KBM-7 (cell line): Measurements from ENCODE around the gene ZNF232.
"Not testable (repeated sequence)": the region's sequence is repeated elsewhere in the genome, so short reads cannot be mapped to it uniquely, and the experiment has no call there.

Experiments used
- DNase-seq: peaks from one replicate; pipeline ENCODE4 v3.0.0-alpha.2; 2015
- in situ Hi-C: fragments of 300-500 bp; cut with MboI; formaldehyde crosslinking; loops from 2 replicates; pipeline ENCODE4 v1.14.3; 2020; ENCODE audit warnings: low sequenced_read_pairs, low pct_unique_long_range_greater_than_20kb, mixed read lengths

Gene ZNF232

DNA sequence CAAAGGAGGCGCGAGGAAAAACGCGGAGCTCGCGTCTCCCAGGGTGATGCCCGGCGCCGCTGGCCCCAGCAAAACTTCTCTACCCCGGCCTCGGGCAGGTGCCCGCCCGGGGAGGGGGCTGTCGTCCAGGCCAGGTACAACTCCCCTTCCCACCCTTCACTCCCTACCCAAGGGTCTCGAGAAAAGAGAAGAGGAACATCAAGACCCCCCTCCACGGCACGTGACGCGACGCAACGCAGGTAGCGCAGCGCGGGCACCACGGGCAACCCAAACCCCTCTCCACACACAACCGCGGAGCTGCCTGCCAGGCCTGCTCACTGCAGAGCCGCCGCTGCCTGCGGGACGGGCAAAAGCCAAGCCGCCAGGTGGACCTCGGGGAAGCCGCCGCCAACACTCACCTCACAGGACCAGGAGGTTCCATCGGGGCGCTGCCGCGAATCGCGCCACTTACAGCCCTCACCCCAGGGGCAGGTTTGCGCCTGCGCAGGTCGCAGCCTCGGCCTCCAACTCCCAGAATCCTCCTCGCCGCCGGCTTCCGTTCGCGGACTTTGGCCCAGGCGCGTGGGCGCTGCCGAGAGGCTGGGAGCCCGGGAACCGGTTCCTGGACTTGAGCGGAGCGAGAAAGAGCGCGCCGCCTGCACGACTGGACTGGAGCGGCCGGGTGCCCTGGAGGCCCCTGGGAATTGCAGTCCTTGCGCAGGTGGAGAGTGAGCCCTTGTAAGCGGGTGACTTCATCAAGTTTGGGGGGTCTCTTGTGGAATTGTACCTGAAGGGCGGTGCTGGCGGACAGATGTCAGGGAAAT lies at the start of gene ZNF232:
ZNF232 (minus strand) TSS at position 477 of the 803 bp plus-strand sequence; CDS start at position 421, 56 bp downstream.
- peak; percentile 92 for DNase-seq
- in situ Hi-C loops = no loop called here

DNA sequence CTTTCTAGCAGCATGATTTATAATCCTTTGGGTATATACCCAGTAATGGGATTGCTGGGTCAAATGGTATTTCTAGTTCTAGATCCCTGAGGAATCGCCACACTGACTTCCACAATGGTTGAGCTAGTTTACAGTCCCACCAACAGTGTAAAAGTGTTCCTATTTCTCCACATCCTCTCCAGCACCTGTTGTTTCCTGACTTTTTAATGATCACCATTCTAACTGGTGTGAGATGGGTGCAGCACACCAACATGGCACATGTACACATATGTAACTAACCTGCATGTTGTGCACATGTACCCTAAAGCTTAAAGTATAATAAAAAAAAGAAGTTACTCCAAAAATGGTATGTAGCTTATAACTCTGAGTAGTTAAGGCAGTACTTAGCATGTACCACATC lies 49.0 kb upstream of the ZNF232 start:
- DNase-seq, in situ Hi-C loops: not testable (repeated sequence)

DNA sequence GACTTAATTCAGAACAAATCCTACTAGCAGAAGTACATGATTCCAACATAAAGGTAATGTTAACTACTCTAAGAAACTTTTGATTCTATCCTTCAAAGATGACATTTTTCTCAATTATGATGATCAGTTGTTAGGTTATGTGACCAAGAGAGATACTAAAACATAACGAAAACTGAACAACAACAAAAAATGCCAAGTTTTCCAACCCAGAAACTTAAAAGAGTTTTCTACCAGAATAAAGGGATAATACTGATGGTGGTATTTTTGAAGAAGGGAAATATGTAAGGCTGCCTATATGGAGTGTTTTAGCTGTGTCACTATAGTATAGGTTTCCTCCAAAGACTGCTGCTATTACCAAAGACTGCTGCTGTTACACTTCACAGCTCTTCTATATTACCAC lies 34.4 kb upstream of the ZNF232 start:
- DNase-seq, in situ Hi-C loops: not testable (repeated sequence)

DNA sequence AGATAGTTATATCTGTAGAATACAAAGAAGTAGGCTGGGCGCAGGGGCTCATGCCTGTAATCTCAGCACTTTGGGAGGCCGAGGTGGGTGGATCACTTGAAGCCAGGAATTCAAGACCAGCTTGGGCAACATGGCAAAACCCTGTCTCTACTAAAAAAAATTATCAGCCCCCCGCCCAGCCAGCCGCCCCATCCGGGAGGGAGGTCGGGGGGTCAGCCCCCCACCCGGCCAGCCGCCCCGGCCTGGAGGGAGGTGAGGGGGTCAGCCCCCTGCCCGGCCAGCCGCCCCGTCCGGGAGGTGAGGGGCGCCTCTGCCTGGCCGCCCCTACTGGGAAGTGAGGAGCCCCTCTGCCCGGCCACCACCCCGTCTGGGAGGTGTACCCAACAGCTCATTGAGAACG lies 31.2 kb upstream of the ZNF232 start:
- DNase-seq, in situ Hi-C loops: not testable (repeated sequence)

DNA sequence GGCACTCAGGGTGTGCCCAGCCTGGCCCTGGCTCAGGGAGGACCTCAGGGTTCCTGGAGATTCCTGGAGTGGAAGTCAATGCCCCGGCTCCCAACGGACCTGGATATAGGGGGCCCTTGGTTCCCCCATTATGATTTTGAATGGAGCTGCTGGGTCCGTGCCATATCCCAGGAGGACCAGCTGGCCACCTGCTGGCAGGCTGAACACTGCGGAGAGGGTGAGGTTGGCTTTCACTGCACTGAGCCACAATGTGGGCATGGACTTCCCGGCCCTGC lies 27.7 kb upstream of the ZNF232 start:
- no peak for DNase-seq
- in situ Hi-C loops = no loop called here

DNA sequence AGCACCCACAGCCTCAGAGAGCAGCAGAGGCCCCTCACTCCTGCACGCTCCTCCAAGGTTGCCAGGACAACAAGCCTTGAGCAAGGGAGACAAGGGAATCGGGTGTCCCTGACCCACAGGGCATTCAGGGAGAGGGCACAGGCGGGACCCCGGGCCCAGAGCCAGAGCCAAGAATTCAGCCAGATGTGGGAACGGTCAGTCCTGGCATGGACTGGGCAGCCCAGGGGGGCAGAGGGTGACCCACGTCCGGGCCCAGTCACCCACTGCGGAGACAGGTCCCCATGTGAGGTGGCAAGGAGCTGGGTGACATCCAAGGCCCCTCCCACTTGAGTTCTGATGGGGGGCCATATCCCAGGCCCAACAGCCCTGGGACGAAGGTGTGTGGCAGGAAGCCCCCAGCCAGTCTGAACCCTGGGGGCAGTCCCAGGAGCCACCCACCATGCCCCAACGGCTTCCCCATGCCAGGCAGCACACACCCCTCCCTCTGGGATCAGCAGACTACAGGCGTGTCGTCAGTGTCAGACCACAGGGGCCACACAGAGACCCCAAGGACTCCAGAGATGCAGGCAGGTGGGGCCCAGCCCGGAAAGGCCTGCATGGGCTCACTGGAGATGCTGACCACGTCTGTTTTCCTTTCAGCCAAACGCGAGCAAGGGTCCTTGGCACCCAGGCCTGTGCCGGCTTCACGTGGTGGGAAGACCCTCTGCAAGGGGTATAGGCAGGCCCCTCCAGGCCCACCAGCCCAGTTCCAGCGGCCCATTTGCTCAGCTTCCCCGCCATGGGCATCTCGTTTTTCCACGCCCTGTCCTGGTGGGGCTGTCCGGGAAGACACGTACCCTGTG lies 27.2 kb upstream of the ZNF232 start:
- in situ Hi-C loops = no loop called here

DNA sequence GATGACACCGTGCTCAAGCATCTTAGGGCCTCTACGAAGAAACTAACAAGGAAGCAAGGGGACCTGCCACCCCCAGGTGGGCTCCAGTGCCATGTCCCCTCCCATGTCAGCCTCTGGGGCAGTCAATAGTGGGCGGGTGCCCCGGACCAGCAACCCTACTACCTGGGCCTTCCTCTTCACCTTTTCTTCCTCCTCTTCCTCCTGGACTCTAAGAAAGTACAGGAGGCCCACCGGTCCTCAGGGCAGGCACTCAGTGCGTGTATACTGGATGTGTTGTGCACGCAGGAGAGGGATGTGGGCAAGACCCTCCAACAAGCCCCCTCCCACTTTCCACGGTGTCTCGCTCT lies 26.5 kb upstream of the ZNF232 start:
- in situ Hi-C loops, DNase-seq: not testable (repeated sequence)

More for the DNA sequence above, 27.2 kb upstream of the ZNF232 start:
- DNase-seq = no peak

DNA sequence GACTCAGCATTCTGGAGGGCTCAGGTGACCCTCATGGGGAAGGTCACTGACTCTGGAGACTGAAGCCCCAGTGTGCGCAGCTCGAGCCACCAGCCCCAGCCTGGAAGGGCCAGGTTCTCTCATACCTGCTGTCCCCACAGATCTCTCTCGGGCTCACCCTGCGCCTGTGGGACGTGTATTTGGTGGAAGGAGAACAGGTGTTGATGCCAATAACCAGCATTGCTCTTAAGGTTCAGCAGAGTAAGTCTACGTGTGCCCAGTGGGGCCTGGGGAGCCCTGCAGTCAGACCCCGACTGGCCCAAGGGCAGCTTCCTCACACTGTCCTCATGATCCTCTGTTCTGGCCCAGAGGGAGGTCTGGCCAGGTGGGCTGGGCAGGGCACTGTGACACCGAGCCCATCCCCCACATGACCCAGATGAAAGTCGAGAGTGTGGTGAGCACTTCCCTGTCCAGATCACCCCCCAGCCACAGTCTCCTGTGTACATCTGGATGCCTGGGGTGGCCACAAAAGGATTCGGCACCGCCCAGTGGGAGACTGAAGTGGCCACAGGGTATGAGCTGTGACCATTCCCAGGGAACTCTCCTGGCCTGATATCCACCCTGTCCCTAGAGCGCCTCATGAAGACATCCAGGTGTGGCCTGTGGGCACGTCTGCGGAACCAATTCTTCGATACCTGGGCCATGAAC lies 26.0 kb upstream of the ZNF232 start:
- in situ Hi-C loops, DNase-seq: not testable (repeated sequence)

DNA sequence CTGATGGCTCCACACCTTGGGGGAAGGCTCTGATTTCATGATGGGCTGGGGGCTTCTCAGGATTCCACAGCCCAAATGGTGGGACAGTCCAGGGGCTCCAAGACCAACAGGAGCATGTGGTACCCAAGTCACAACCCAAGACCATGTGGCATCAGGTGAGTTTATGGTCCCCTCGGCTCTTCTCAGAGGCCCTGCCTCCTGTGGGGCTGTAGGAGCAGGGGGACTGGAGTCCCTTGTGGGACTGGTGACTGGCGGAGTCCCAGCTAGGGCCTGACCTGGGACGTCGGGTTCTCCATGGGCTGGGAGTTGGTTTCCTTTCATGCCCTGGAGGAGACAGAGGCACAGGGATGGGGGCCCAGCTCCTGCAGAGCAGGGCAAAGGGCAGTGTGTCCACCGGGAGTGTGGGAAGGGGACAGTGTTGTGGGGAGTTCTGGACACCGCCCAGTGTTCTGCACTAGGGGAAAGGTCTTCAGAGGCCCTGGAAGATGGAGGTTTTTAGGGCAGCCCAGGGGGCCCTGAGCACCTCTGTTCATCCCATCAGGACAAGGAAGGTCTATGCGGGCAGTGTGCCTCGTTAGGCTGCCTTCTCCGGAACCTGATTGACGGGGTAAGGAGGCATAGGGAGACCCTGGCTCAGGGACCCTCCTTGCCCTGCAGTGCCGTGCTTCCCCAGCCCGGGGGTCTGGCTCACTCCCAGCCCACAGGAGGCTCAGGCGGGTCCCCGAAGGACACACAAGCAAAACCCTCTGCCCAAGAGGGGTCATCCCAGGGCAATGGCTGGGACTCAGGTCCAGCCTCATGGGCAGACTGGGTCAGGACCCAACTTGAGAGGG lies 25.1 kb upstream of the ZNF232 start:
- DNase-seq, in situ Hi-C loops: not testable (repeated sequence)

DNA sequence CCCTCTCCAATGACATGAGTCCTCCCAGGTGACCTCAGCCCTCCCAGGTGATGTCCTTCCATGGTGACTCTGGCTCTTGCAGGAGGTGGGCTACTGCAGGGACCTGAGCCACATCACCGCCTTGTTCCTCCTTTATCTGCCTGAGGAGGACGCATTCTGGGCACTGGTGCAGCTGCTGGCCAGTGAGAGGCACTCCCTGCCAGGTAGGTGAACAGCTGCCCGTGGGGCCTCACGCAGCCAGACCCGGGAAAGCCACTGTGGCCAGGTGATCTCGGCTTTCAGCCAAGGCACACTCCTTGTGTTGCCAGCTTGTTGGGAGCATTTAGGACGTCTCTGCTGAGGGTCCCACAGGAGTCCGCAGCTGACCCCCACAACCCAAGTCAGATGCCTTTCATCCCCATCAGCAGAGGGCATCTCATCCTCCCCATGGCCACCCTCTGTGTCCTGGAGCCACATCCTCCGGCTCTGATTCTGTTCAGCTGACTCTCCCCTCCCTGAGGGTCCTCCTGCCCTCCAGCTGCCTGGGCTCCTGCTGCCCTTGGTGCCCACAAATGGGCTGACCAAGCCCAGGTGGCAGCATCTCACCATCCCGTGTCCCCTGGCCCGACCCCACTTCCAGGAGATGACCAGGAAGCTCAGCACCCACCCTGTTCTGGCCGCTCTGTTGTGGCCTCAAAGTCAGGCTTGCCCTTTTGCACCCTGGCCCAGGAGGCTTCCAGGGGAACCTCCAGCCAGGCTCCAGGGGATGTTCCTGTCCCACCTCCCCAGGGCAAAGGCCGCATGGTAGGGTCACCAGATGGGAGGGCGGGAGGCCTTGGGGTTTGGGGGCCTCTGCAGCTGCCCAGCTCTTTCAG lies 24.3 kb upstream of the ZNF232 start:
- in situ Hi-C loops = no loop called here
- DNase-seq = no peak

DNA sequence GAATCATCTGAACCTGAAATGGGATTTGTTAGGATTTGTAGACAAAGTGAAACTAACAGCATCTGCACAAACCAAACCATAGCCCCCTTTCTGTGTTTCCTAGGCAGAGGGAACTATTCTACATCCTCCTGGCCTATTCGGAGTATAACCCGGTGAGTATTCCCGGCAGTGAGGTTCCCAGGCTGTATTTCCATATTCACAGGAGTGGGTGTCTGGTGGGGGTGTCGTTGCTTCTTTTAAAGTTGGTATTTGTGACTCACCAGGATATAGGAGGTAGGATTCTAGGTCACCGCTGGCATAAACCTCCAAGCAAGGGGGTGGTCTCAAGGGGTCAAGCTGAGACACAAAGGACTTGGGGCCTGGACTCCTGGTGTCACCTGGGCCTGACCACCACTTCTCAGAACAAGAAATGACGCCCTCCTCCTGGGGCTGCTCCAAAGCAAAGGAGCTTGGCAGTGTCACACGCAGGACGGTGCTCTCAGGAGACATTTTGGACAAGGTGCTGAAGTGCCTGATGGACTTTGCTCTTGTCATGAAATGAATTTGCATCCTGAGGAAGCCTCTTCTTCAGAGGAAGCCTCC lies 23.5 kb upstream of the ZNF232 start:
- in situ Hi-C loops = not testable (repeated sequence)

DNA sequence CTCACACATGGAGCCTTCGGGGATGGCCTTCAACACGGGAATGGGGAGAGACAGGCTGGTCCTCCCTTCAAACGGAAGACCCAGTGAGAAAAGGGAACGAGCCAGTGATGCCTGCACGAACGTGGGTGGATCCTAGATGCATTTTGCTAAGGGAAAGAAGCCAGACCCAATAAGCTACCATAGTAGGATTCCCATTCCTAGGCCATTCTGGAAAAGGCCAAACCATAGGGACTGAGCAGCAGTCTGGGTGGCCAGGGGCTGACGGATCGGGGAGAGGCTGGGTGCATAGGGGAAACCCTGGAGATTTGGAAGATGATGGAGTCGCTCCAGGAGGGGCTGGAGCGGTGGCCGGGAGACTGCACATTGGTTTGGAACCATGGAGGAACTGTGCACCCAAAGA lies 22.9 kb upstream of the ZNF232 start:
- DNase-seq, in situ Hi-C loops: not testable (repeated sequence)

More for the DNA sequence above, 23.5 kb upstream of the ZNF232 start:
- not testable (repeated sequence) for DNase-seq

DNA sequence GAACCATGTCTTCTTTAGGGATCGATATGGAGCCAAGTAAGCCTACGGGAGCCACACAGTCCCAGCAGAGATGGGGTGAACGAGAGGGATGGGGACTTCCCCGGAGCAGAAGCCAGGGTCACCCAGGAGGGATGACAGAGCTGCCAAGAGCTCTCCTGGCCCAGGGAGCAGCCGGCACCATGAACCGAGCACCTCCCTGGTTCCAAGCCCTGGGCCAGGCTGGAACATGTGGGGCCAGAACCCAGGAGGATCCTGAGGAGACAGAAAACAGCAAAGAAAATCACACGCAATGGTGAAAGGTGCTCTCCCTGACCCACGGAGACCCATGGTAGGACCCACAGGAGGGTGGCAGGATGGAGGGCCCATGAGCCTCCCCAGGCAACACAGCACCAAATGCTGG lies 22.3 kb upstream of the ZNF232 start:
- in situ Hi-C loops, DNase-seq: not testable (repeated sequence)

DNA sequence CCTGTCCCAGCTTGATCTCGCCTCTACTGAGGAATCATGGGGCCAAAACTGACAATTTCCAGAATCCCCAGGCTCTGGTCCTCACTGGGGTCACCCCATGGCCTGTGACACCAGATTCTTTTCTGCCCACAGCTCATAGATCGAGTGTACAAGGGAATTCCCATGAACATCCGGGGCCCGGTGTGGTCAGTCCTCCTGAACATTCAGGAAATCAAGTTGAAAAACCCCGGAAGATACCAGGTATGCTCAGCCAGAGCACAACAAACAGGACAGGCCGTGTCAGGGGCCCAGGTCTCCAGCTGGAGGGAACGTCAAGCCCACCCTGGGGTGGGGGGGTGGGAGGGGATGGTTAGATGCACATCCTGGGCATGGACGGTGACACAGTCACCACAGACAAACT lies 21.6 kb upstream of the ZNF232 start:
- no peak for DNase-seq
- in situ Hi-C loops = no loop called here

DNA sequence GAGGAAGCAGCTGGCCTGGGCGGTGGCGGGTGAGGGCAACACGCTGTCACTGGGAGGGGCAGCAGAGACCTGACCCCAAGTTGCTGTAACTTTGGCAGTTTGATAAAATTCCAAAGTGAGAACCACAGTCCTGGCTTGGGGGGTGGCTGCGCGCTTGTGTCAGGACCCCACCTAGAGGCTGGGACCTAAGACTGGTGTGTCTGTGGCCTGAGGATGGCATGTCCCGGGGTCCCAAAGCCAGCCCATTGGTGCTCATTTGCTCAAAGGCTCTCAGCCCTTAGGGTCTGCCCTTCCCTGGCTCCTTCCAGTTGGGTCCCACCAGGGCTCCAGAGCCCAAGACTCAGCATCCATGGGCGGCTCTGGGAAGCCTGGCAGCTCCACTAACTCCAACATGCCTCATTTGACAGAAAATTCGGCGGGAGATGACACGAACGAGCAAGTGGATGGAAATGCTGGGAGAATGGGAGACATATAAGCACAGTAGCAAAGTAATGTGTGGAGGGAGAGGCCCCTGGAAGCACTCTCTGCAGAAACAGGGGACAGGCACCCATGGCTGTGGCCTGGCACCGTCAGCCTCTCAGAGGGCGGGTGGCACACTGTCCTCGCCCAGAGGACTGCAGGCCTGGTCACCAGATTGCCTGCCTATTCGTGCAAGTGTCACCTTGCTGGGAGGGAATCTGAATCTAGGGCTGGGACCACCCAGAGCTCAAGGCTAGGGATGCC lies 21.0 kb upstream of the ZNF232 start:
- in situ Hi-C loops, DNase-seq: not testable (repeated sequence)

DNA sequence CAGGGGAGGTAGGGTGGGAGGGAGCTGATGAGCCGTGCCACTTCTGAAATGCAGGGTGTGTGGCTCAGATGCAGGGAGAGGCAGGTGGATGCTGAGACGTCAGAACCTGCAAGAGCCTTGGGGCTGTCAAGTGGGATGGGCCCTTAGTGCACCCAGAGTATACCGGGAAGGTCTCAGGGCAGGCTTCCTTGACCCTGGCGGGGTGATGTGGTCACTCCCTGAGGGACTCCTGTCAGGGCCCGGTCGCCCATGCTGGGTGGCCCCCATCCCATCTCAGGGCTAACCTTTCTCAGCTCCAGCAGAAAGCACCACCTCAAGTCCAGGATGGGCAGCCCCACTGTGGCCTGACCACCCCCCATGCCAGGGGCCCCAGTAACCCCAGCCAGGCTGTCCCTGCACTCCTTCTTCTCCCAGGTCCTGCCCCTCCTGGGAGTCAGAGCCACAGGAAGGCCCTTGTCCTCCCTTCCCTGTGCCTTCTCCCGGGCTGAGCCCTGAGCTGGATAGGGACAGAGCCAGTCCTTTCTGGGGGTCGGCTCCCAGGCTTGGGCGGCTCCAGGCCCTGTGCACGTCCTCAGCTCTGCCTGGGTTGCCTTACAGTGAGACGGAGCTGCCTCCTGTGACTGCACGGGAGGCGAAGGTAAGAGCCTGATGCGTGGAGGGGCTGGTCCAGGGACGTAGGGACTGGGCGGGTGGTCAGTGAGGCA lies 20.3 kb upstream of the ZNF232 start:
- in situ Hi-C loops, DNase-seq: not testable (repeated sequence)
